SK-N-SH treated with all-trans-retinoic acid at 6 μM for 48 hours (cell line): ENCODE measurements around the gene ST8SIA2.

Experiments used
- ARNTL ChIP-seq: fragments of 450-650 bp; formaldehyde crosslinking; IDR thresholded peaks from 2 replicates; pipeline ENCODE4 v1.5.0; 2020; ENCODE audit warnings: low read depth, mild to moderate bottlenecking, moderate library complexity, borderline replicate concordance
- ZFP30 ChIP-seq: fragments of 450-650 bp; formaldehyde crosslinking; IDR thresholded peaks from 2 replicates; pipeline ENCODE4 v1.5.0; 2022; ENCODE audit warnings: mild to moderate bottlenecking, moderate library complexity

GRCh38 chr15:92455271-92455670 is 61.6 kb downstream of the ST8SIA2 start:
- TF ChIP-seq ZFP30 (CRISPR knock-in tag), result no peak
- no peak for TF ChIP-seq ARNTL (CRISPR knock-in tag)
